OCI-LY7 (cell line): ENCODE measurements around the gene CHCHD6.

Source experiments
- EZH2phosphoT487 ChIP-seq: fragments of 200-600 bp; sonication (generic); IDR thresholded peaks from 2 replicates; pipeline ENCODE4 v1.6.1; 2018; ENCODE audit warnings: low read depth, borderline replicate concordance, mild to moderate bottlenecking, mixed run types, antibody characterized with exemption, low read length, moderate library complexity, mixed read lengths
- TF ChIP-seq, protein P1 (sequence below): fragments of 200-600 bp; sonication (generic); conservative IDR thresholded peaks from 2 replicates; pipeline ENCODE4 v1.5.1; 2014; ENCODE audit warnings: mild to moderate bottlenecking, antibody characterized with exemption, low read length, moderate library complexity, mixed read lengths

DNA sequence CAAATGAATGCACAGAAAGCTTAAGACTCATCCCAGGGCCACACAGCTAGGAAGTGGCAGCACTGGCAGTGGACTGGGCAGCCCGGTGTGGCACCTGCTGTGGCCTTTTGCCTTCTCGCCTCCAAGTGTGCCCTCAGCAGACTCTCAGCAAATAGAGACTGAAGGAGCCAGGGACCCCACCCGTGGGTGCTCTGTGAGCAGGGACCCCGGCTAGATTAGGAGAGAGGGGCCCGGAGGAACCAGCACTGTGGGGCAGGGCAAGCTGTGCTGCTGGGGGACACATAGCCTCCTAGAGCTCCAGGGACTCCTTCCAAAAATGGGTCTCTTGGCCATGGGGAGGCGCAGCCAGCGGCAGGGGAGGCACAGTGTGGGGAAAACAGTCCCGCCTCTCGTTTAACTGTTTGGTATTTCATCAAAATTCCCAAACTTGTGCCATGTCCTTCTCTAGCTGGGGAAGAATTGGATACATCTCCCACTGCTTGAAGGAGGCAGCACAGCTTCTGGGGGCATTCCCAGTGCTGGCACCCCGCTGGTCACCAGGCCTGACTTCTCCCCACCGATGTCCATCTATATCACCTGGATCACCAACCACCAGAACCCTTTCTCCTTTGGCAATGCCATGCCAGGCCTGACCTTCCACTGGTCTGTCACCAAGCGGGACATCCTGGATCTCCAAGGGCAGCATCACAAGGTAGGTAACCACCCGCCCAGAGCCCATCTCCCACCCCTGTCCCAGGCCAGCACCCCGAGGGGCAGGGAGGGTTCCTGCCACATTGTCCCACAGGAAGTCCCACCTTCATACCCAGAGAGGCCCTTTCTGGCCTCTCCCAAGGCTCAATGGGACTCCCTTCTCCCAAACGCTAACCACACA lies 37.1 kb upstream of the CHCHD6 start:
- TF ChIP-seq, protein P1, sequence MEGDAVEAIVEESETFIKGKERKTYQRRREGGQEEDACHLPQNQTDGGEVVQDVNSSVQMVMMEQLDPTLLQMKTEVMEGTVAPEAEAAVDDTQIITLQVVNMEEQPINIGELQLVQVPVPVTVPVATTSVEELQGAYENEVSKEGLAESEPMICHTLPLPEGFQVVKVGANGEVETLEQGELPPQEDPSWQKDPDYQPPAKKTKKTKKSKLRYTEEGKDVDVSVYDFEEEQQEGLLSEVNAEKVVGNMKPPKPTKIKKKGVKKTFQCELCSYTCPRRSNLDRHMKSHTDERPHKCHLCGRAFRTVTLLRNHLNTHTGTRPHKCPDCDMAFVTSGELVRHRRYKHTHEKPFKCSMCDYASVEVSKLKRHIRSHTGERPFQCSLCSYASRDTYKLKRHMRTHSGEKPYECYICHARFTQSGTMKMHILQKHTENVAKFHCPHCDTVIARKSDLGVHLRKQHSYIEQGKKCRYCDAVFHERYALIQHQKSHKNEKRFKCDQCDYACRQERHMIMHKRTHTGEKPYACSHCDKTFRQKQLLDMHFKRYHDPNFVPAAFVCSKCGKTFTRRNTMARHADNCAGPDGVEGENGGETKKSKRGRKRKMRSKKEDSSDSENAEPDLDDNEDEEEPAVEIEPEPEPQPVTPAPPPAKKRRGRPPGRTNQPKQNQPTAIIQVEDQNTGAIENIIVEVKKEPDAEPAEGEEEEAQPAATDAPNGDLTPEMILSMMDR: no peak
- TF ChIP-seq EZH2phosphoT487: no peak
